Activated CD4-positive, alpha-beta T cell treated with anti-CD3 and anti-CD28 coated beads, Interleukin-2, amount 50 U/mL, for 16 hours (primary cell): ENCODE results near the gene MUC2.

Source experiments
- DNase-seq: peaks from one replicate; pipeline ENCODE4 v3.0.0-alpha.2; 2020

Gene MUC2

DNA sequence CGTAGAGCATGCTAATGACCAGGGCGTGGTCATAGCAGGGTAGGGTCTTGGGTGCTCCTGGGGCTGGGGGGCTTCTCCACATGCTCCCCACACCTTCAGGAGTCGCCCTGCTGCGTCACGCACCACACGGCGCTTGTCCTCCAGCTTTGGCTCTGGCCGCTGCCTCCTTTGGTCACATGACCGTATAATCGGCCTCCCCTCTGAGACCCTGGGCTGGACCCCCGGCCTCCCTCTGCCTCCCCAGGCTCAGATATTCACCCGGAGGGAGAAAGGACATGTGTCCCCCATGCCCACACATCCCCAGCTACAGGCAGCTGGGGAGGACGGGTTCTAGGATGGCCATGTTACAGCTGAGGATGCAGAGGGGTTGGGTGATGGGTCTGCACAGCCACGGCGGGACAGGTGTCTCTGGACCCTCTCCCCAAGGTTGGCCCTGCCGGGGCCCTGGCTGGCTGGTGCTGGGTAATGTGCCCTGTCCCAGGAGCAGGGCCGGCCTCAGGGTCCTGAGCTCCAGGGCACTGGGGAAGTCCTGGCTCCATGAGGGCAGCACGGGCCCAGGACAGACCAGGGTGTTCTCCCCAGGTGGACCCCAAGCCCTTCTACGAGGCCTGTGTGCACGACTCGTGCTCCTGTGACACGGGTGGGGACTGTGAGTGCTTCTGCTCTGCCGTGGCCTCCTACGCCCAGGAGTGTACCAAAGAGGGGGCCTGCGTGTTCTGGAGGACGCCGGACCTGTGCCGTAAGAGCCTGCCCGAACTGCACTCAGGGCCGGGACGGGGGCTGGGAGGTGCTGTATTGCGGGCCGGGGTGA is 14.5 kb downstream of the MUC2 start:
- no peak for DNase-seq

GRCh38 chr11:1089738-1090599 is 15.3 kb downstream of the MUC2 start:
- no peak for DNase-seq

DNA sequence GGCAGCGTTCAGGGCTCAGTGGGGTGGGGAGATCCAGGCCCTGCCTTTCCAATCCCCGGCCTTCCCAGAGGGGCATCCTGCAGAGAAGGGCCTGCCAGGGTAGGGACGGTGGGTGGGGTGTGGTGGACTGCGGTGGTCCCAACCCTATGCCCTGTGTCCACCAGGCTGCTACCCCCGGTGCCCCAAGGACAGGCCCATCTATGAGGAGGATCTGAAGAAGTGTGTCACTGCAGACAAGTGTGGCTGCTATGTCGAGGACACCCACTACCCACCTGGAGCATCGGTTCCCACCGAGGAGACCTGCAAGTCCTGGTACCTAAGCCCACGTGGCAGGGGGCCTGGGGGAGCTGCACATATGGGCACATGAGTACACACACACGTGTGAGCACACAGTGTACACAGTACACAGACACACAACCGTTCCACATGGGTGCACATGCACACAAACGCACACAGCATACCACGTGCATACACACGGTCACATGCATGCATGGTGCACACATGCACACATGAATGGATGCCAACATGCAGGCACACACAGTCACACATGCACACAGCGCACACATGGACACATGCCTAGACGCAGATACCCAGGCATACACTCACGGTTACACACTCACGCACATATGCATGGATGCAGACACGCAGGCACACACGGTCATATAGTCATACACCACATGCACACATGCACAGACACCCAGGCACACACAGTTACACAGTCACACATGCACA is 16.1 kb downstream of the MUC2 start:
- no peak for DNase-seq

DNA sequence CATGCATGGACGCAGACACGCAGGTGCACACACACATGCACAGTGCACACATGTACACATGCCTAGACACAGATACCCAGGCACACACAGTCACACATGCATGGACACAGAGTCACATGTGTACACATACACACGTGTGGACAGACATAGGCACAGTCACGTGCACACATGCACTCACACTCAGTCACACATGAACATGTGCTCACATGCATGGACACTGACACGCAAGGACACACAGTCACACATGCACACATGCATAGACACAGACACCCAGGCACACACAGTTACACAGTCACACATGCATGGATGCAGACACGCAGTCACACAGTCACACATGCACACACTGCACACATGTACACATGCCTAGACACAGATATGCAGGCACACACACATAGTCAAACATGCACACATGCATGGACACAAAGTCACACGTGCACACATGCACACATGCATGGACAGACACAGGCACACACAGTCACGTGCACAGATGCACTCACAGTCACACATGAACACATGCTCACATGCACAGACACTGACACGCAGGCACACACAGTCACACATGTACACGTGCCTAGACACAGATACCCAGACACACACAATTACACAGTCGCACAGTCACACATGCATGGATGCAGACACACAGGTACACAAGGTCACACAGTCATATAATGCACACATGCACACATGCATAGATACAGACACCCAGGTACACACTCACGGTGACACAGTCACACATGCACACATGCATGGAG is 16.8 kb downstream of the MUC2 start:
- DNase-seq: no peak

GRCh38 chr11:1092145-1092670 is 17.5 kb downstream of the MUC2 start:
- no peak for DNase-seq

DNA sequence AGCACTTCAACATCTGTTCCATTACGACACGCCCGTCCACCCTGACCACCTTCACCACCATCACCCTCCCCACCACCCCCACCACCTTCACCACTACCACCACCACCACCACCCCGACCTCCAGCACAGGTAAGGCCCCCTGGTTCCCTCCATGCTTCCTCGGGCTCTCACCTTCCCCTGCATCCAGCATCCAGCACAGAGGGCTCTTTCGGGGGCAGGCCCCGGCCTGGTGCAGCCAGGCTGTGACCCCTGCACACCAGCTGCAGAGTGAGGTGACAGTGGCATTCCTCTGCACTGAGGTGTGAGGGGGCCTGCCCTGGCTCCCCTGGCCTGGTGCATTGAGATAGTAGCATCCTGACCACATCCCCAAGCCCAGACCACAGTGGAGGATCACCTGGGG is 18.2 kb downstream of the MUC2 start:
- DNase-seq: no peak

DNA sequence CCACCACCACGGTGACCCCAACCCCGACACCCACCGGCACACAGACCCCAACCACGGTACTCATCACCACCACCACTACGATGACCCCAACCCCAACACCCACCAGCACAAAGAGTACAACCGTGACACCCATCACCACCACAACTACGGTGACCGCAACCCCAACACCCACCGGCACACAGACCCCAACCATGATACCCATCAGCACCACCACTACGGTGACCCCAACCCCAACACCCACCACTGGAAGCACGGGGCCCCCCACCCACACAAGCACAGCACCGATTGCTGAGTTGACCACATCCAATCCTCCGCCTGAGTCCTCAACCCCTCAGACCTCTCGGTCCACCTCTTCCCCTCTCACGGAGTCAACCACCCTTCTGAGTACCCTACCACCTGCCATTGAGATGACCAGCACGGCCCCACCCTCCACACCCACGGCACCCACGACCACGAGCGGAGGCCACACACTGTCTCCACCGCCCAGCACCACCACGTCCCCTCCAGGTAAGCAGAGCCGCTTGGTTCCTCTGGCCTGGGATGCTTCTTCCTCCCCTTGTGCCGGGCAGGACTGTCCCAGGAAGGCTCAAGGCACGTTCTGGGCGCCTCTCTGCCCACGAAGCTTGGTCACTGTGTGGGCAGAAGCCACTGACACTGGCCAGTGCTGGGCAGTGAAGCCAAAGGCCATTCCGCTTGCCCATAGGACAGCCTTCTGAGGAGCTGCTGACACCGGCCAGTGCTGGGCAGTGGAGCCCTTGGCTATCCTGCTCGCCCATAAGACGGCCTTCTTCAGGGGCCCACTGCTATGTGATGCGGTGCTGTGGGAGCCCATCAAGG is 25.1 kb downstream of the MUC2 start:
- DNase-seq: no peak

- no peak for DNase-seq
These were observed 26.0 kb downstream of the MUC2 start for GRCh38 chr11:1100417-1101245.

- DNase-seq: no peak
These were observed 26.8 kb downstream of the MUC2 start for GRCh38 chr11:1101318-1102089.

DNA sequence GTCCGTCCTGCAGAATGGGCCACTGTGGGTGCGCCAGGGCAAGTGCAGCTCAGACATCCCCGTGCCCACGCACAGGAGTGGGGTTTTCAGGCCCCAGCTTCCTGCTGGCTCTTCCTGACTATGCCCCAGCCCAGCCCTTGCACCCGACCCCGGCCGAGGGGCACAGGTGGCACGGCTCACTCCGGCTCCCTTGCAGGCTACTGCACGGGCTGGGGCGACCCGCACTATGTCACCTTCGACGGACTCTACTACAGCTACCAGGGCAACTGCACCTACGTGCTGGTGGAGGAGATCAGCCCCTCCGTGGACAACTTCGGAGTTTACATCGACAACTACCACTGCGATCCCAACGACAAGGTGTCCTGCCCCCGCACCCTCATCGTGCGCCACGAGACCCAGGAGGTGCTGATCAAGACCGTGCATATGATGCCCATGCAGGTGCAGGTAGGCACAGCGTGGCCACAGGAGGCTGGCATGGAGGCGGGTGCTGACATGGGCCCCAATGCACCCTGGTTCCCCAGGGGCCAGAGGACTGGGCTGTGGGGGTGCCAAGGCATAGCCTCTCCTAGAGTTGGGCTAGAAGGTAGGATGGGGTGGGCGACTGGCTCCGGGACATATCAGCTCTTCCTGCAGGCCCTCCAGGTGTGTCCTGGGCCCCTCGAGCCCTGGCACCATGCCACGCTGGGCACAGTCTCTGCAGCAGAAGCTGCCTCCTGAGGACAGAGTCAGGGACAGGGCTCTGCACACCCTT is 27.7 kb downstream of the MUC2 start:
- no peak for DNase-seq

GRCh38 chr11:1102996-1103395 is 28.3 kb downstream of the MUC2 start:
- no peak for DNase-seq

DNA sequence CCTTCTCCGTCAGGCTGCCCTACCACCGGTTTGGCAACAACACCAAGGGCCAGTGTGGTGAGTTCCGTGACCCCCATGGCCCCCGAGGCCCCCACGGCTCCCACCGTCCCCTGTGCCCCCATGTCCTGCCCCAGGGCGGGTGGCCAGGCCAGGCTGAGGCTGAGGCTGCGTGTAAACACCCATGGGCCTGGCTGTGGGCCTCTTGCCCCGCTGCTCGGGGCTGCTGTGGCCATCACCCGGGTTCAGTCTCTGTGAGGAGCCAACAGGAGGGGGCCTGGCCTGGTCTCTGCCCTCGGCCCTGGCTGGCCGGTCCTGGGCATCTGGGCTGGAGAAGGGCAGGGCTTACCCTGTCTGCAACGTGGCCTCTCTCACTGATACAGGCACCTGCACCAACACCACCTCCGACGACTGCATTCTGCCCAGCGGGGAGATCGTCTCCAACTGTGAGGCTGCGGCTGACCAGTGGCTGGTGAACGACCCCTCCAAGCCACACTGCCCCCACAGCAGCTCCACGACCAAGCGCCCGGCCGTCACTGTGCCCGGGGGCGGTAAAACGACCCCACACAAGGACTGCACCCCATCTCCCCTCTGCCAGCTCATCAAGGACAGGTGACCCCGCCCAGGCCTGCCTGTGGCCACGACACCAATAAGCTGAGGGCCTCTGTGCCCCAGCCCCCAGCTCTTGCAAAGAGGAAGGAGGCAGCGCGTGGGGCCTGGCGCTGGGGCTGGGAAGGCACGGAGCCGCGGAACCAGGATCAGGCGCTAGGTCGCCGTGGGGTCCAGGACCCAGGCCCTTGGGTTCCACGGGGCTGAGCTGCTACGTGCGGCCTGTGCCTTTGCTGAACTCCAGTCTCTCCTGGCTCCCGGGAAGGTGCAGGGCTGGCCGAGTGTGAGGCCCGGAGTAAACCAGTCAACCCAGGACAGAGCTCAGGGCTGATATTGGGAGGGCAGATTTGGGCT is 29.0 kb downstream of the MUC2 start:
- DNase-seq: no peak

DNA sequence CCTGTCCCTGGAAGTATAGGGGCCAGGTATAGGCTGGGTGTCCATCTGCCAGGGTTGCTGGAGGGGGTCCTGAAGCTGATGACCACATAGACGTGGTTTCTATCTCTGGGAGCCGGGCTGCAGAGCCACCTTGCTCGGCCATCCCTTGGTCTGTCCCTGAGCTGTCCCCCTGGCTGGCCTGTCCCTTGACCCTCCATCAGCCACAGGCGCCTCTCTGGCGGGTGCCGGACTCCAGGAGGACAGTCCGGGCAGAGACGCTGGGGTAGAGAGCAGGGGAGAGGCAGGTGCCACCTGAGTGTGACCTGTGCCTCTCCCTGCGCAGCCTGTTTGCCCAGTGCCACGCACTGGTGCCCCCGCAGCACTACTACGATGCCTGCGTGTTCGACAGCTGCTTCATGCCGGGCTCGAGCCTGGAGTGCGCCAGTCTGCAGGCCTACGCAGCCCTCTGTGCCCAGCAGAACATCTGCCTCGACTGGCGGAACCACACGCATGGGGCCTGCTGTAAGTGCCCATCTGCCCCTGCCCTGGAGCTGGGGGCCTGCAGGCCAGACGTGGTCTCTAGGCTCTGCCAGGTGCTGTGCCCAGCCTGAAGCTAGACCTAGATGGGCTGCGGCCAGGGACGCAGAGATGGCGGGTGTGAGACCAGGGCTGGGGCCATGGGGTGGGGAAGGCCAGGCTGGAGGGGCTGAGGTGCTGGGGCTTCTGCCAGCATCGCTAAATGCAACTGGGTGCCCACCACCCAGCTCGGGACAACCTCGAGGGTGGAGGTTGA is 29.9 kb downstream of the MUC2 start:
- no peak for DNase-seq

DNA sequence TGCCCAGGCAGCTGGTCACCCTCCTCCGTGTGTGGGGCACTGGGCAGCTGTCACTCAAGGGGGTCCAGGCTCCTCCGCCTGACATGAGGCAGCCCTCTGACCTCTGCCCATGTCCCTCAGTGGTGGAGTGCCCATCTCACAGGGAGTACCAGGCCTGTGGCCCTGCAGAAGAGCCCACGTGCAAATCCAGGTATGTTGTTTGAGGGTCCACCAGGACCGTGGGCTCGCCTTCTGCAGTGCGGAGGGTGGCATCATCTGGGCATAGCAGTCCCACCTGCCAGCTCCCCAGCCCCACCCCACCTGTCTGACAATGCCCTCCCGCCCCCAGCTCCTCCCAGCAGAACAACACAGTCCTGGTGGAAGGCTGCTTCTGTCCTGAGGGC is 30.5 kb downstream of the MUC2 start:
- DNase-seq: no peak

GRCh38 chr11:1106387-1106786 is 31.7 kb downstream of the MUC2 start:
- DNase-seq: no peak

DNA sequence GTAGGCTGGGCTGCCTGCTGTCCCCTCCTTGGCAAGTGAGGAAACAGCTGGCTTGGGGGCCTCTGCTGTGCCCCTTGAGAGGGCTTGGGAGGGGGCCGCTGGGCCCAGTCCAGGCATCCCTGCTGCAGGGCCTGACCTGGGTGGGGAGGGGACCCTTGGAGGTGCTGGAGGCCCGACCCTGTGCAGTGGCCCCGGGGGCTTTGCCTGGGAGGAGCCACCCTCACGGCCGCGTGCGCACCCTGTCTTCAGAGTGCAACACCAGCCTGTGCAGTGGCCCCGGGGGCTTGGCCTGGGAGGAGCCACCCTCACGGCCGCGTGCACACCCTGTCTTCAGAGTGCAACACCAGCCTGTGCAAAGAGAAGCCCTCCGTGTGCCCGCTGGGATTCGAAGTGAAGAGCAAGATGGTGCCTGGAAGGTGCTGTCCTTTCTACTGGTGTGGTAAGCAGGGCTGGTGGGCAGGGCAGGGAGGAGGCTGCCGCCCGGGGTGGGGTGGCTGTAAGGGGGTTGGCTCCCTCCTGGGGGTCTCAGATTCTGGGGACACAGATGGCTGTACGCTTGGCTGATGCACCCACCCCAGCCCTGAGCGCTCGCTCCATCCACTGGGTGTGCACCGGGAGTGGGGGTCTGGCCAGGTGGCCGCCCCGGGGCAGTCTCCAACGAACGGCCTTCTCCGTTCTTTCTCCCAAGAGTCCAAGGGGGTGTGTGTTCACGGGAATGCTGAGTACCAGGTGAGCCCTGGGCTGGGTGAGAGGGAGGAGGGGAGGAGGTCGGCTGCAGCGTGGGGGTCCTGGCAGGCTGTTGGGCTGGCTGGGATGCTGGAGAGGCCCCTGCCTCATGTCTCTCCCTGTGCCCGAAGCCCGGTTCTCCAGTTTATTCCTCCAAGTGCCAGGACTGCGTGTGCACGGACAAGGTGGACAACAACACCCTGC is 32.9 kb downstream of the MUC2 start:
- no peak for DNase-seq
